ENCODE data around the gene KCP. TPM values are rescaled to one million over a fixed set of nuclear protein-coding genes. Genes with fewer than 3 reads are reported as not detected.

Gene KCP
- total and polyA plus RNA-seq, 2 donors (not counting 1 experiment from before 2014, with no cell fraction given), result 2.3 to 3.8 TPM

DNA sequence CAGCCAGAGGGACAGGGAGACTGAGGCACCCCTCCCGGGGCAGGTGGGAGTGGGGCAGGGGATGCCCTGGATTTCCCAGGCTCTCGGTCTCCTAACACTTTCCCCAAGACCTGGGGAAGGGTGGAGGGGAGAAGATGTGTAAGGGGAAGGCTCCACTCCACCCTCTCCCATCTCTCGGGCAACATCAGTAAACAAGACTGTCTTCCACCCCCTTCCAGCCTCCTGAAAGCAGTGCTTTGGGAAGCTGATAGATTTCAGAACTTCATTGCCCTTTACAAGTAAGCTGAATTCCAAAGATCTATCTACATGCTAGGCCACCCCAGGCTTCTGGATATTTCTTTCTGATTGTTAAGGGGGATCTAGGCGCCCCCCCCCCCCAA, 76.6 kb downstream of the KCP start:
- no peaks in the 10 kb centered on the region for H4K20me1 ChIP-seq (ENCODE audit: control insufficient read depth, insufficient read depth, low read length, poor library complexity, severe bottlenecking)
- Mint-ChIP-seq H3K9me3 (ENCODE audit: insufficient read depth) (no peaks in the 10 kb centered on the region), H3K4me3 (no peak overlapping the region), H3K4me1 (peaks cover 20% of the 10 kb centered on the region), H3K27ac (no peak overlapping the region), H3K27me3 (peaks cover 22% of the 10 kb centered on the region)
- H3K4me1 ChIP-seq (ENCODE audit: control insufficient read depth in 2 of 2, insufficient read depth in 2 of 2, low read length in 2 of 2), result peaks cover 29 to 31% of the 10 kb centered on the region in 2 donors
- no peaks in the 10 kb centered on the region for H3K79me2 ChIP-seq (ENCODE audit: control insufficient read depth, insufficient read depth, low read length)
- H3K9me3 ChIP-seq (ENCODE audit: control extremely low read depth in 1 of 3, control insufficient read depth in 2 of 3, insufficient read depth in 1 of 3, low read length in 2 of 3), result peaks cover 0 to 7% (median 0%) of the 10 kb centered on the region in 3 donors
- ATAC-seq (ENCODE audit: low read depth), result no peak
- no peaks in the 10 kb centered on the region for H3K36me3 ChIP-seq (replicated peaks in 1 of 2; ENCODE audit: control extremely low read depth in 1 of 2, control insufficient read depth in 1 of 2, extremely low read depth in 1 of 2, insufficient read depth in 2 of 2, low read length in 1 of 2)
- TF ChIP-seq EZH2 (IDR thresholded peaks at IDR 0.05; ENCODE audit: borderline replicate concordance, insufficient read depth, low read depth, low read length, poor library complexity, severe bottlenecking), result no peak
- TF ChIP-seq, protein P1, sequence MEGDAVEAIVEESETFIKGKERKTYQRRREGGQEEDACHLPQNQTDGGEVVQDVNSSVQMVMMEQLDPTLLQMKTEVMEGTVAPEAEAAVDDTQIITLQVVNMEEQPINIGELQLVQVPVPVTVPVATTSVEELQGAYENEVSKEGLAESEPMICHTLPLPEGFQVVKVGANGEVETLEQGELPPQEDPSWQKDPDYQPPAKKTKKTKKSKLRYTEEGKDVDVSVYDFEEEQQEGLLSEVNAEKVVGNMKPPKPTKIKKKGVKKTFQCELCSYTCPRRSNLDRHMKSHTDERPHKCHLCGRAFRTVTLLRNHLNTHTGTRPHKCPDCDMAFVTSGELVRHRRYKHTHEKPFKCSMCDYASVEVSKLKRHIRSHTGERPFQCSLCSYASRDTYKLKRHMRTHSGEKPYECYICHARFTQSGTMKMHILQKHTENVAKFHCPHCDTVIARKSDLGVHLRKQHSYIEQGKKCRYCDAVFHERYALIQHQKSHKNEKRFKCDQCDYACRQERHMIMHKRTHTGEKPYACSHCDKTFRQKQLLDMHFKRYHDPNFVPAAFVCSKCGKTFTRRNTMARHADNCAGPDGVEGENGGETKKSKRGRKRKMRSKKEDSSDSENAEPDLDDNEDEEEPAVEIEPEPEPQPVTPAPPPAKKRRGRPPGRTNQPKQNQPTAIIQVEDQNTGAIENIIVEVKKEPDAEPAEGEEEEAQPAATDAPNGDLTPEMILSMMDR (IDR thresholded peaks at IDR 0.05), result no peak
- WGBS (ENCODE audit: insufficient coverage), result no CpG with 5 or more reads among the region's 4 CpGs
- POLR2A ChIA-PET, result no interaction called here
- H3K9ac ChIP-seq (ENCODE audit: low read length), result no peak overlapping the region
- no peak overlapping the region for H2AFZ ChIP-seq (ENCODE audit: insufficient read depth, low read depth, low read length, poor library complexity, severe bottlenecking)
- CTCF ChIA-PET, result interaction anchor here (0.7 kb wide), 2 partner anchors 75 to 360 kb away, joined by 3 read pairs; no protein-coding TSS in a partner anchor
- no peak for DNase-seq
- no peak overlapping the region for H3K27ac ChIP-seq (ENCODE audit: low read length in 2 of 2)
- intact Hi-C loops (cut with micrococcal nuclease), result no loop called here
- peaks cover 0 to 34% (median 16%) of the 10 kb centered on the region in 4 experiments for H3K27me3 ChIP-seq (replicated peaks in 1 of 4; ENCODE audit: control extremely low read depth in 1 of 4, control insufficient read depth in 3 of 4, insufficient read depth in 4 of 4, low read length in 3 of 4)
- no peak overlapping the region for H3K4me2 ChIP-seq (replicated peaks; ENCODE audit: low read depth, low read length, poor library complexity, severe bottlenecking)
- H3K4me3 ChIP-seq (ENCODE audit: control extremely low read depth in 1 of 5, extremely low read depth in 1 of 5, insufficient read depth in 1 of 5, low read depth in 2 of 5, low read length in 4 of 5), result no peak overlapping the region

DNA sequence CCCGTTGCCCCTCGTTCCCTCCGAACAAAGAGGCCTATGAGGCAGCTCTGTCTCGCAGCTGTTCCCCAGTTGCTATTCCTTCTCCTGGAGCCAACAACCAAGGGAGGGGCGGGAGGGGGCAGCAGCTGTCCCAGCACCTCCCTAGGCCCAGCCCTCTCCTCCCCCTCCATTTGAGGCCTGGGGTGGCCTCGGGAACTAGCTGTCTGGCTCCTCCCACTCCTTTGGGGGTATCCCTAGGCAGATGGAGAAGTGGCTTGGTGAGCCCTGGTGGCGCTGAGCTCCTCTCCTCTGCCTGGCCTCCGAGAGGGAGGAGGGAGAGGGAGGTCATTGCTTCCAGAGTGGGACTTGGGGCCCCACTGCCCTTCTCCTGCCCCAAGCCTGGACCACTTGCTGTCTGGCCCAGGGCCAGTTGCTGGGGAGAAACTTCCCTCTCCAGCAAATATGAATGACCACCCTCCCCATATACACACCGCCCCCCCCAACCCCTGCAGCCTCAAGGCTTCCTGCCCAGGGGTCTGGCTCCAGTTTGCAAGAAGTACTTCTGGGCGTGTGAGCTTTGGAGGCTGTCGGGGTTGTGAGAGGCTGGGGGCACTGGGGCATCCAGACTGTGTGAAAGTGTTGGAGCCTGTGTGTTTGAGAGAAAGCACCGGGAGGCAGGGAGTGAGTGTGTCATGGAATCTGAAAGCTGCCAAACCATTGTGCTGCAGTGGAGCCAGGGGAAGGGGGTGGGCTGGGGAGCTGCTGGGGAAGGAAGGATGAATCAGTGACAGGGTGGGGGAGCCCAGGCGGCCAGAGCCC, 77.2 kb downstream of the KCP start:
- H3K79me2 ChIP-seq (ENCODE audit: control insufficient read depth, insufficient read depth, low read length), result no peaks in the 10 kb centered on the region
- ChIA-PET CTCF (interaction anchor here (0.6 to 0.9 kb wide), 4 partner anchors 30 to 1213 kb away, joined by 3 to 5 read pairs (median 3); partner anchors contain the start of gene ATP6V1F), POLR2A (no interaction called here)
- peaks cover 31 to 32% of the 10 kb centered on the region in 2 donors for H3K4me1 ChIP-seq (ENCODE audit: control insufficient read depth in 2 of 2, insufficient read depth in 2 of 2, low read length in 2 of 2)
- peaks cover 0 to 7% (median 0%) of the 10 kb centered on the region in 3 donors for H3K9me3 ChIP-seq (ENCODE audit: control extremely low read depth in 1 of 3, control insufficient read depth in 2 of 3, insufficient read depth in 1 of 3, low read length in 2 of 3)
- no peak overlapping the region for H3K4me3 Mint-ChIP-seq
- H3K27me3 ChIP-seq (replicated peaks in 1 of 4; ENCODE audit: control extremely low read depth in 1 of 4, control insufficient read depth in 3 of 4, insufficient read depth in 4 of 4, low read length in 3 of 4), result peaks cover 0 to 39% (median 20%) of the 10 kb centered on the region in 4 experiments
- ATAC-seq (ENCODE audit: low read depth) (no peak), DNase-seq (no peak)
- no peak overlapping the region for H3K4me2 ChIP-seq (replicated peaks; ENCODE audit: low read depth, low read length, poor library complexity, severe bottlenecking)
- H2AFZ ChIP-seq (ENCODE audit: insufficient read depth, low read depth, low read length, poor library complexity, severe bottlenecking), result no peak overlapping the region
- H3K4me3 ChIP-seq (ENCODE audit: control extremely low read depth in 1 of 5, extremely low read depth in 1 of 5, insufficient read depth in 1 of 5, low read depth in 2 of 5, low read length in 4 of 5), result no peak overlapping the region
- TF ChIP-seq EZH2 (IDR thresholded peaks at IDR 0.05; ENCODE audit: borderline replicate concordance, insufficient read depth, low read depth, low read length, poor library complexity, severe bottlenecking), result no peak
- TF ChIP-seq, protein P1 (IDR thresholded peaks at IDR 0.05), result no peak
- no peak overlapping the region for H3K27ac Mint-ChIP-seq
- H4K20me1 ChIP-seq (ENCODE audit: control insufficient read depth, insufficient read depth, low read length, poor library complexity, severe bottlenecking), result no peaks in the 10 kb centered on the region
- intact Hi-C loops (cut with micrococcal nuclease), result no loop called here
- no peaks in the 10 kb centered on the region for H3K9me3 Mint-ChIP-seq (ENCODE audit: insufficient read depth)
- no peaks in the 10 kb centered on the region for H3K36me3 ChIP-seq (replicated peaks in 1 of 2; ENCODE audit: control extremely low read depth in 1 of 2, control insufficient read depth in 1 of 2, extremely low read depth in 1 of 2, insufficient read depth in 2 of 2, low read length in 1 of 2)
- no peak overlapping the region for H3K9ac ChIP-seq (ENCODE audit: low read length)
- WGBS (ENCODE audit: insufficient coverage), result 34% methylated on average over 9 of the region's 13 CpGs
- peaks cover 20% of the 10 kb centered on the region for H3K4me1 Mint-ChIP-seq
- H3K27ac ChIP-seq (ENCODE audit: low read length in 2 of 2), result no peak overlapping the region
- peaks cover 27% of the 10 kb centered on the region for H3K27me3 Mint-ChIP-seq
